Breast epithelium (tissue), 4 donors: Measurements from ENCODE around the gene COL9A1. TPM values are rescaled to one million over a fixed set of nuclear protein-coding genes. Genes with fewer than 3 reads are reported as not detected.

Experiments used
- DNase-seq, 2 donors: peaks; one replicate each; pipeline ENCODE4 v3.0.0-alpha.2; 2019; ENCODE audit warnings: low spot score in 2 of 2
- H3K27ac ChIP-seq, 2 donors: fragments of 200-600 bp; sonication (generic) in 1 of 2; one replicate each; pipeline ENCODE4 v1.5.1; 2016 to 2019; ENCODE audit warnings: mild to moderate bottlenecking in 1 of 2
- H3K27me3 ChIP-seq, 2 donors: fragments of 200-600 bp; sonication (generic) in 1 of 2; one replicate each; pipeline versions ENCODE4 v1.5.1 to v1.6.0; 2017 to 2019; ENCODE audit warnings: control low read depth in 1 of 2, mild to moderate bottlenecking in 1 of 2
- H3K36me3 ChIP-seq: fragments of 200-600 bp; one replicate; pipeline ENCODE4 v1.5.1; 2019
- H3K4me1 ChIP-seq, 2 donors: fragments of 200-600 bp; sonication (generic); one replicate each; pipeline ENCODE4 v1.5.1; 2016 to 2019; ENCODE audit warnings: control low read depth in 1 of 2
- H3K4me3 ChIP-seq, 3 donors: fragments of 200-600 bp; sonication (generic); 1 replicate in 2 of 3; 2 replicates in 1 of 3; pipeline ENCODE4 v1.5.1; 2016 to 2019; ENCODE audit warnings: mild to moderate bottlenecking in 3 of 3, moderate library complexity in 2 of 3
- H3K9me3 ChIP-seq, 2 donors: fragments of 200-600 bp; sonication (generic) in 1 of 2; one replicate each; pipeline ENCODE4 v1.5.1; 2016 to 2019; ENCODE audit warnings: control low read depth in 1 of 2
- POLR2A ChIP-seq: fragments of 450-650 bp; IDR thresholded peaks from one replicate; pipeline ENCODE4 v1.6.1; 2016; ENCODE audit warnings: antibody characterized with exemption, mild to moderate bottlenecking, moderate library complexity
- POLR2AphosphoS5 ChIP-seq, 3 donors: sonication (generic); formaldehyde crosslinking; IDR thresholded peaks; one replicate each; pipeline ENCODE4 v1.6.1; 2017; ENCODE audit warnings: antibody characterized with exemption in 3 of 3
- intact Hi-C: fragments of 100-400 bp; cut with DNase I; formaldehyde crosslinking; loops from one replicate; pipeline ENCODE4 v1.15.1; 2023; ENCODE audit warnings: low total_unique reads
- total RNA-seq, 3 donors: library from RNA; depleted of rRNA; stranded (reverse); fragments of >200 nt; gene quantifications; one replicate each; pipeline ENCODE4 v1.1.0, GENCODE V29; 2016
- TF ChIP-seq, protein P1 (sequence below), 3 donors: fragments of 450-650 bp; IDR thresholded peaks; one replicate each; pipeline ENCODE4 v1.5.1; 2016 to 2017; ENCODE audit warnings: antibody characterized with exemption in 3 of 3, mild to moderate bottlenecking in 3 of 3, moderate library complexity in 3 of 3

COL9A1 gene
- total RNA-seq, 3 donors from 2014 or later, result 0.32 TPM; not detected in 2

DNA sequence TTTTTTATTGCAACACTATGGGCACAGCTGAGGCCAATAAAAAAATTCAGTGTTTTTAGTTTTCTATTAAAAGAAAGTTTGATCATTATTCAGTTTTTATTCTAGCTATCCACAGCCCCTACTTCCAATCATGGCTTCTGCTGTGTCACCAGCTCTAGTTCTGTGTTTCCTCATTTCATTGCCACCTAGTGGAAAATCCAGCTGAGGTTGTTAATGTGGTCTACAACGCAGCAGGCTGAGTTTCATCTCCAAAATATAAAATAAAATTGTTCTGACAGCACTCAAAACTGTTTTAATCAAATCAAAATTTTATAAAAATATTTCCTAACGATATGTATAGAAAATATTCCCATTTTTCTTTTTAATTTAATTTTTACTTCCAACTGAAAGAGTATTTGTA is 13.6 kb downstream of the COL9A1 start:
- no peak for DNase-seq
- Histone ChIP-seq H3K27ac (no peak overlapping the region), H3K4me3 (no peak overlapping the region), H3K27me3 (peaks cover 0 to 3% of the 10 kb centered on the region in 2 donors), H3K36me3 (no peaks in the 10 kb centered on the region), H3K9me3 (no peaks in the 10 kb centered on the region), H3K4me1 (no peaks in the 10 kb centered on the region)
- TF ChIP-seq POLR2AphosphoS5 (IDR thresholded peaks at IDR 0.05) (no peak), POLR2A (no peak)
- TF ChIP-seq, protein P1, sequence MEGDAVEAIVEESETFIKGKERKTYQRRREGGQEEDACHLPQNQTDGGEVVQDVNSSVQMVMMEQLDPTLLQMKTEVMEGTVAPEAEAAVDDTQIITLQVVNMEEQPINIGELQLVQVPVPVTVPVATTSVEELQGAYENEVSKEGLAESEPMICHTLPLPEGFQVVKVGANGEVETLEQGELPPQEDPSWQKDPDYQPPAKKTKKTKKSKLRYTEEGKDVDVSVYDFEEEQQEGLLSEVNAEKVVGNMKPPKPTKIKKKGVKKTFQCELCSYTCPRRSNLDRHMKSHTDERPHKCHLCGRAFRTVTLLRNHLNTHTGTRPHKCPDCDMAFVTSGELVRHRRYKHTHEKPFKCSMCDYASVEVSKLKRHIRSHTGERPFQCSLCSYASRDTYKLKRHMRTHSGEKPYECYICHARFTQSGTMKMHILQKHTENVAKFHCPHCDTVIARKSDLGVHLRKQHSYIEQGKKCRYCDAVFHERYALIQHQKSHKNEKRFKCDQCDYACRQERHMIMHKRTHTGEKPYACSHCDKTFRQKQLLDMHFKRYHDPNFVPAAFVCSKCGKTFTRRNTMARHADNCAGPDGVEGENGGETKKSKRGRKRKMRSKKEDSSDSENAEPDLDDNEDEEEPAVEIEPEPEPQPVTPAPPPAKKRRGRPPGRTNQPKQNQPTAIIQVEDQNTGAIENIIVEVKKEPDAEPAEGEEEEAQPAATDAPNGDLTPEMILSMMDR (IDR thresholded peaks at IDR 0.05), result no peak
- intact Hi-C loops, result no loop called here

DNA sequence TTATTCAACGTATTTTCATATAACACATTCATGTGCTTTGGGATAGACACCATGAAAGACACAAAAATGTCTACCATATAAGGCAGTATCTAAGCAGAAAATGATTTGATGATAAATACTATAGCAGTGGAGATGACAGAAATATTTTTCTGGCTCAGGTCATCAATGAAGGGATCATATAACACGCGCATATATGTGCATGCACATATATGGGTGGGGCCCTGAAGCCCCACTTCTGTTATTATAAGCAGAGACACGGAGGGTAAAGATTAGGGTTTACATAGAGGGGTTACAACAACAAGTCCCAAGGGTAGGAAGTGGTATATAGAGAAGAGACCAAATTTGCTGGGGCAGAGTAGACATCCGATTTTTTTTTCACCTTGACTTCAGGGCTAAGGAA is 16.0 kb downstream of the COL9A1 start:
- Histone ChIP-seq H3K27me3 (peaks cover 0 to 16% of the 10 kb centered on the region in 2 donors), H3K4me1 (no peaks in the 10 kb centered on the region), H3K9me3 (no peaks in the 10 kb centered on the region), H3K36me3 (no peaks in the 10 kb centered on the region), H3K4me3 (no peak overlapping the region), H3K27ac (no peak overlapping the region)
- DNase-seq, result no peak
- TF ChIP-seq POLR2A (no peak), POLR2AphosphoS5 (IDR thresholded peaks at IDR 0.05) (no peak)
- TF ChIP-seq, protein P1 (IDR thresholded peaks at IDR 0.05), result no peak
- intact Hi-C loops, result no loop called here

DNA sequence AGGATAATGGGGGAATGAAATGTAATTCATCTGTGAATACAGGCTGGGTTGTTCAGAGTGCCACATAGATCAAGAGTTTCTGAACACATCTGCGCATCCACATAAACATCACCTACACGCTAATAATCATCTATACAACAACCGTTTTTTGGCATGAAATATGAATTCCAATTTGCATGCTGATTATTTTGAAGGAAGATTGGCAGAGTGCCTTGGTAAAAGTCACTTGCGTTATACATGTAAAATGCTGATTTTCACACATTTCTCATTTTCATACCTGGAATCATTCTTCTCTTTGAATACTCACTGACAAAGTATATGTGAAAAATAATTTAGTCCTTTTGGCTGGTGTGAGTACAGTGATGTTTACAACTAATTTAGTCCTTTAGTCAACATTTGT is 17.7 kb downstream of the COL9A1 start:
- intact Hi-C loops, result no loop called here
- no peak overlapping the region for H3K4me3 ChIP-seq
- DNase-seq, result no peak
- TF ChIP-seq, protein P1 (IDR thresholded peaks at IDR 0.05), result no peak
- no peak for TF ChIP-seq POLR2AphosphoS5 (IDR thresholded peaks at IDR 0.05)
- TF ChIP-seq POLR2A, result no peak
- H3K36me3 ChIP-seq, result no peaks in the 10 kb centered on the region
- H3K4me1 ChIP-seq, result no peaks in the 10 kb centered on the region
- H3K27ac ChIP-seq, result no peak overlapping the region
- H3K27me3 ChIP-seq, result peaks cover 0 to 26% of the 10 kb centered on the region in 2 donors
- H3K9me3 ChIP-seq, result no peaks in the 10 kb centered on the region

DNA sequence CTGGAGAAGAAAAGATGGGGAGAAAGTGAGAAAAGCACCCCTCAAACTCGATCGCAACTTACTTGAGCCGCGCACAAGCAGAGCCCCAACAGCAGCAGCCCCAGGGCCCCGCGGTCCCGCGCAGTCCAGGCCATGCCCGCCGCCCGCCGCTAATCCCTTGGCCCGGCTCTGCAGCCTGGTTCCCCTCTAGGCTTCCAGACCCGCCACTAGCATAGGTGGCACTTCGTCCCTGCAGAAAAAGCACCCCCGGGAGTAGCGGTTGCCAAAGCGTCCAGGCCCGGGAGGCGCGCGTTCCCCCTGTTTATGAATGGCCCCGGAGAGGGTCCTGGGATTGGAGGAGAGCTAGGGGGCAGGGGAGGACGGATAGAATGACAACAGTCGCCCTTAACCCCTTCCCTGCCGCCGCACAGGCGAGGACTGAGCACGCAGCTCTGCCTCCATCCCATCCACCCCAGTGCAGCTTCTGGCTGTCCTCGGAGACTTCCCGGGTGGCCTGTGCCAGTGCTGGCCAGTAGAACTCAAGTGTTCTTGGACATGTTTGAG is 19.9 kb downstream of the COL9A1 start:
- peak overlapping the region in 2 of 3 donors; percentile 4 to 42 for H3K4me3 ChIP-seq
- no peak for TF ChIP-seq POLR2A
- TF ChIP-seq, protein P1 (IDR thresholded peaks at IDR 0.05), result no peak
- no peak for TF ChIP-seq POLR2AphosphoS5 (IDR thresholded peaks at IDR 0.05)
- no peak overlapping the region for H3K27ac ChIP-seq
- no peaks in the 10 kb centered on the region for H3K9me3 ChIP-seq
- H3K4me1 ChIP-seq, result no peaks in the 10 kb centered on the region
- intact Hi-C loops, result no loop called here
- peaks cover 0 to 26% of the 10 kb centered on the region in 2 donors for H3K27me3 ChIP-seq
- no peaks in the 10 kb centered on the region for H3K36me3 ChIP-seq
- DNase-seq, result no peak

DNA sequence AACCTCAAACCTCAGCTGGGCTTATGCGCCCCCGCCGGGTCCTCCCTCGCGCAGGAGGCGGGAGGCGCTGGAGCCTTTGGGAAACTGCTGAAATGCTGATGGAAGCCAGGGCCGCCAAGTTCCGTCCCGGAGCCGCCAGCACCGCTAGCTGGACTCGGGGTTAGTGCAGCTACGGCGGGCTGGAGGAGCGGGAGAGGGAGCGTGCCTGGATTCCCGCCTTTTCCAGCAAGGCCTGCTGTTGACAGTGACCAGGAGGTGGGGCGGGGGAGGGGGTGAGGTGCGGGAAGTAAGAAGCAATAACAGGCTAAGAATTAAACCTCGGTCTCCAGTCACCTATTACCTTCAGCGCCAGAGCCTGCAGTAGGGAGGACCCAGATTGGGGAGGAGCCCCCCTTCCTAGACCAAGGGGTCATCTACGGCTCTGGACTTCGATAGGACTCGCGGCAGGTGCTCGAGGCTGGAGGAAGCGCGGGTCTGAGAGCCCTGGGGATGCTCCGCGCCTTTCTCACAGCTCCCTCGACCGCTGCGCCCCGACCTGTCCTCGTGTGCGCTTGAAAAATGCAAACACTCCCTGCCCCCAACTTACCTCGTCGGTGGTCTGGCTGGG is 20.5 kb downstream of the COL9A1 start:
- TF ChIP-seq POLR2A, result no peak
- TF ChIP-seq, protein P1 (IDR thresholded peaks at IDR 0.05), result no peak
- no peak for TF ChIP-seq POLR2AphosphoS5 (IDR thresholded peaks at IDR 0.05)
- peak overlapping the region in 2 of 3 donors; percentile 4 to 42 for H3K4me3 ChIP-seq
- intact Hi-C loops, result no loop called here

More for the DNA sequence above, 20.5 kb downstream of the COL9A1 start:
- no peak for DNase-seq
- H3K27me3 ChIP-seq, result peaks cover 0 to 26% of the 10 kb centered on the region in 2 donors
- H3K9me3 ChIP-seq, result no peaks in the 10 kb centered on the region
- no peaks in the 10 kb centered on the region for H3K36me3 ChIP-seq
- H3K4me1 ChIP-seq, result no peaks in the 10 kb centered on the region
- no peak overlapping the region for H3K27ac ChIP-seq
